Colonic mucosa (tissue), 4 donors: ENCODE data around the gene ABL1. TPM values are rescaled to one million over a fixed set of nuclear protein-coding genes. Genes with fewer than 3 reads are reported as not detected.
A peak's percentile ranks its signal among the peaks of the same experiment; 100 is the strongest.

Source experiments
- DNase-seq: peaks from one replicate; pipeline ENCODE4 v3.0.0-alpha.2; 2020
- H3K27ac ChIP-seq: fragments of 200-600 bp; one replicate; pipeline ENCODE4 v1.8.0; 2021
- H3K27me3 ChIP-seq: fragments of 200-600 bp; one replicate; pipeline ENCODE4 v1.8.0; 2021
- H3K36me3 ChIP-seq: fragments of 200-600 bp; one replicate; pipeline ENCODE4 v1.8.0; 2021
- H3K4me1 ChIP-seq: fragments of 200-600 bp; one replicate; pipeline ENCODE4 v1.8.0; 2021; ENCODE audit warnings: mild to moderate bottlenecking
- H3K4me3 ChIP-seq: fragments of 200-600 bp; one replicate; pipeline ENCODE4 v1.8.0; 2021
- H3K9ac ChIP-seq, 2 donors: one replicate each; pipeline ENCODE4 v1.7.0; 2013; ENCODE audit warnings: control low read depth in 2 of 2, low read depth in 2 of 2, low read length in 2 of 2
- H3K9me3 ChIP-seq: fragments of 200-600 bp; one replicate; pipeline ENCODE4 v1.8.0; 2021
- intact Hi-C: fragments of 100-400 bp; cut with DNase I; formaldehyde crosslinking; loops from one replicate; pipeline ENCODE4 v1.14.1; 2022
- total RNA-seq, 2 donors: library from RNA; stranded (reverse); fragmentation: NEBNext Ultra II Directional in 1 of 2; extraction: Animal tissue kit (Norgen Biotek cat#: 25700) in 1 of 2; gene quantifications; one replicate each; pipeline ENCODE4 v1.2.1, GENCODE V29; 2021
- TF ChIP-seq, protein P1 (sequence below): fragments of 200-600 bp; IDR thresholded peaks from one replicate; pipeline ENCODE4 v1.8.0; 2022; ENCODE audit warnings: antibody characterized with exemption, mild to moderate bottlenecking
- donor health status: healthy.
- donor health status: DM: no; HTN: no; CAD: no.
- donor health status: DM: no; HTN: no; CAD: no.

Gene ABL1
- total RNA-seq, 2 donors from 2014 or later: 86.0 to 97.9 TPM

DNA sequence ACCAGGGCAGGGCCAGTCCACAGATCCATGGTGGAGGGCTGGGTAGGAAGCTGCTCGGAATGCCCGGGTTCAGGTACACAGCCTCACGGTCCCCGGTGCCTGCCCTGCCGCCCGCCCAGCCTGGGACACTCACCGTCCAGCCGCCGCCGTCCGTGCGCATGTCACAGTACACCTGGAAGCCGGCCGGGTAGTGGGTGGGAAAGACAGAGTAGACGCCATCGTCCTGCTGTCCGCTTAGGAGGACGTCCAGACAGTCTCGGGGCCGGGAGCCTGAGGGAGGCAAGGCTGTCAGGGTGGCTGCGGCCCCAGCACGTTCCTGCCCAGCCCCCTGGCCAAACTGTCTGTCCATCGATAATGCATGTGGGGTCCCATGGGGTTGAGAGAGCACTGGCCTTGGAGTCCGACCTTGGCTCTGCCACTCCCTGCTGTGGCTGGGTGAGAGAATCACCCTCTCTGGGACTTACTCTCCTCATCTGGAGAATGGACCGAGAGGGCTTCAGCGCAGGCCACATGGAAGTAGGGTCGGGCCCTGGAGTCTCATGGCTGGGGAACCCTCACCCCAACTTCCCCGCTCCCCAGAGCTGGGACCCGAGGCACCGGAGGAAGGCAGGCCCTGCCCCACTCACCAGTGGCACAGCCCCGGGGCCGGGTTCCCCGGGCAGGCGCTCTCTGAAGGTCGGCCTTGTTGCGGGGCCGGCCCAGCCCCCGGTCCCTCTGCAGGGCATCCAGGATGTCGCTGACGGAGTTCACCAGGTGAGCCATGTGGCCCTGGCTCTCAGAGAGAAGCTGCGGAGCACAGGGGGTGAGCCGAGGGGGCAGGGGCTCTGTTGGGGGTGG is 88.8 kb downstream of the ABL1 start:
- Histone ChIP-seq H3K4me1 (no peaks in the 10 kb centered on the region), H3K27me3 (no peaks in the 10 kb centered on the region), H3K4me3 (no peak overlapping the region), H3K9ac (no peak overlapping the region), H3K27ac (no peak overlapping the region), H3K9me3 (no peaks in the 10 kb centered on the region), H3K36me3 (no peaks in the 10 kb centered on the region)
- DNase-seq: no peak
- intact Hi-C loops: no loop called here
- TF ChIP-seq, protein P1, sequence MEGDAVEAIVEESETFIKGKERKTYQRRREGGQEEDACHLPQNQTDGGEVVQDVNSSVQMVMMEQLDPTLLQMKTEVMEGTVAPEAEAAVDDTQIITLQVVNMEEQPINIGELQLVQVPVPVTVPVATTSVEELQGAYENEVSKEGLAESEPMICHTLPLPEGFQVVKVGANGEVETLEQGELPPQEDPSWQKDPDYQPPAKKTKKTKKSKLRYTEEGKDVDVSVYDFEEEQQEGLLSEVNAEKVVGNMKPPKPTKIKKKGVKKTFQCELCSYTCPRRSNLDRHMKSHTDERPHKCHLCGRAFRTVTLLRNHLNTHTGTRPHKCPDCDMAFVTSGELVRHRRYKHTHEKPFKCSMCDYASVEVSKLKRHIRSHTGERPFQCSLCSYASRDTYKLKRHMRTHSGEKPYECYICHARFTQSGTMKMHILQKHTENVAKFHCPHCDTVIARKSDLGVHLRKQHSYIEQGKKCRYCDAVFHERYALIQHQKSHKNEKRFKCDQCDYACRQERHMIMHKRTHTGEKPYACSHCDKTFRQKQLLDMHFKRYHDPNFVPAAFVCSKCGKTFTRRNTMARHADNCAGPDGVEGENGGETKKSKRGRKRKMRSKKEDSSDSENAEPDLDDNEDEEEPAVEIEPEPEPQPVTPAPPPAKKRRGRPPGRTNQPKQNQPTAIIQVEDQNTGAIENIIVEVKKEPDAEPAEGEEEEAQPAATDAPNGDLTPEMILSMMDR: no peak

DNA sequence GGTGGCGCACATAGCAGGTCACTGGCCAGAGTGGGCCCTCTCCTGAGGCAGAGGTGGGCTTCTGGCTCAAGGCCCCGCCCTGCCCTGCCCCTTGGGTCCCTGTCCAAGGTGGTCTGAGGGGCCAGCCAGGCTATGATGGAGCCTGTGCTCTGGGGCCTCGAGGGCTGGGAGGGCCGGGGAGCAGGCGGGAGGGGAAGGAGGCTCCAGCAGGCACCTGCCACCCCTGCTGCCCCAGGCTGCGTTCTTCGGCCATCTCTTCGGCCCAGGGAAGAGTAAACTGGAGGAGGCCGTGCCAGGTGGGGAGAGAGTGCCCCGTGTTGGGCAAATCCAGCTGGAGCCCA is 89.4 kb downstream of the ABL1 start:
- TF ChIP-seq, protein P1: no peak
- no peak overlapping the region for H3K27ac ChIP-seq
- H3K9me3 ChIP-seq: no peaks in the 10 kb centered on the region
- H3K4me1 ChIP-seq: no peaks in the 10 kb centered on the region
- no peak overlapping the region for H3K4me3 ChIP-seq
- no peaks in the 10 kb centered on the region for H3K27me3 ChIP-seq
- DNase-seq: no peak
- intact Hi-C loops: no loop called here
- no peak overlapping the region for H3K9ac ChIP-seq
- H3K36me3 ChIP-seq: no peaks in the 10 kb centered on the region

DNA sequence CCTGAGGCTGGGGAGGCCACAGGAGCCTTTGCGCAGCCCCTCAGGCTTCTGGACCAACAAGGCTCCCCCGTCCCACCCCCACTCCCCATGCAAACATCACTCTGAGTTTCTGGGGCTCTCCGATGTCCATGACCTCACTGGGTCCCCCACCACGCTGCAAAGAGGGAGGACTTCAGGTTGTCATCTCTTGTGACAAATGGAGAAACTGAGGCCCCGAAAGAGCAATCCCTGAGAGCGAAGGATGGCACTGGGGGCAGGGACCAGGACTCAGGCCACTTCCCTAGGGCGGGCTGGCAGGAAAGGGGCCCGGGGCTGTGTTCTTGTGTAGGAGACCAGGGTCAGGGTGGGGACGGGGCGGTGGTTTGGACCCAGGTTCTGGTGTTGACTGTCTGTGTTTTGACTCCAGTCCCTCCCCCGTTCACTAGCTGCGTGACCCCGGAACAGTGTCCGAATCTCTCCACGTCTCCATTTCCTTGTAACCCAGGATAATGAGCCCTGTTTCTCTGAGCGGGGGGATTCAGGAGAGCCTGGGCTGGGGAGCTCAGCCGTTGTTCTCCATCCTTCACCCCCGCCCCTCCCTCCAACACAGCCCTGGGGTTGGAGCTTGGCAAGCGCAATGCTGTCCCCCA is 90.1 kb downstream of the ABL1 start:
- Histone ChIP-seq H3K9ac (no peak overlapping the region), H3K27me3 (no peaks in the 10 kb centered on the region), H3K27ac (no peak overlapping the region), H3K4me1 (no peaks in the 10 kb centered on the region), H3K36me3 (no peaks in the 10 kb centered on the region), H3K4me3 (no peak overlapping the region), H3K9me3 (no peaks in the 10 kb centered on the region)
- no peak for DNase-seq
- TF ChIP-seq, protein P1: no peak
- intact Hi-C loops: no loop called here

DNA sequence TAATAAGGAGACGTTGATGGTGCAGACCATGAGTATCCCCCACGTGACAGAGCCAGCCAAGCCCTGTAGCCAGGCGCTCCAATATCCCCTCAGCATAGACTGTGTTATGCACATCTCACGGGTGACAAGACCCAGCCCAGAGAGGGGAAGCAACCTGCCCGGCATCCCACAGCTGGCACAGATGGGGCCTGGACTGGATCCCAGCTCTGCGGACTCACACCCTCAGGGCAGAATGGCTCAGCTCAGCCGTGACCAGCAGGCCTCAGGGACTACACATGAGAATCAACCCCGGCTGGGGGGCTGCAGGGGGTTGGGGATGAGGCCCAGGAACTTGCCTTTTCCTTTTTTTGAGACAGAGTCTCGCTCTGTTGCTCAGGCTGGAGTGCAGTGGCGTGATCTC is 92.3 kb downstream of the ABL1 start:
- Histone ChIP-seq H3K4me3 (no peak overlapping the region), H3K4me1 (no peaks in the 10 kb centered on the region), H3K27ac (no peak overlapping the region), H3K27me3 (no peaks in the 10 kb centered on the region), H3K9me3 (no peaks in the 10 kb centered on the region), H3K36me3 (no peaks in the 10 kb centered on the region), H3K9ac (no peak overlapping the region)
- TF ChIP-seq, protein P1: no peak
- DNase-seq: no peak
- intact Hi-C loops: no loop called here

DNA sequence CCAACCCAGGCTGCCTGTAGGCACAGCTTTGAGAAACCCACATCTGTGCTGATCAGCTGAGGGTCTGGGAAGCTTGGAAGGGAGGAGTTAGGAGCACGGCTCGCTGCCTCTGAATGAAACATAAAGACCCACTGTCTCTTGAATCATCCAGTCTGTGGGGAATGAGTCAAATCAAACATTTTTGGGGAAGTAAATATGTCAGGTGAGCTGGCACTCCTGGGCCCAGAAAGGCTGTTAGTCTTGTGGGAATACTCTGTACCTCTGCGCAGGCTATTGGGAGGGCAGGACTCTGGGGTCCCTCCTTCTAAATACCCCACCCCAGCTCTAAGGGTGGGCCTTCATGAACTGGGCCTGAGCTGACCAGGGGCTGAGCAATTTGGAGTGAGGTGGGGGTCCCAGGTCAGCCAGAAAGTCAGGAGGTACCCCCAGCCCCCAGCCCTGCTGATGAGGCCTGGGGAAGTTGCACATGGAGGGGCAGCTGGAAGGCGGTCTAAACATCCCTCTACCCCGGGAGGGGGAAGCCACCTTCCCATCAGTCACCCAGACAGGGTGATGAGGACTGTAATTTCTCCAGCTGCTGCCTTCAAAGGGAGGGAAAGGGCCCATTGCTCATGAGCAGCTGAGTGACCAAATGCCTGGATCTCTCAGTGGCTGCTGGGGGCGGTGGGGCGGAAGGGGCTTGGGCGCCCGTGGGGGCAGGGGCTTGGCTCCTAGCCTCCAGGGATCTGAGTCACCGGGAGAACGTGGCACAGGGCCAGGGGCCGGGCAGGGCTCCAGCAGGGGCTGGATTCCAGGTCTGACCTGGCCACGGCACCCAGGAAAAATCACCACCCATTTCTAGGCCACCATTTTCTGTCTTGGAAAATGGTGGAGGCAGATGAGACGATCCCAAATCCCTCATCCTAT is 93.2 kb downstream of the ABL1 start:
- Histone ChIP-seq H3K27me3 (no peaks in the 10 kb centered on the region), H3K27ac (no peak overlapping the region)
- TF ChIP-seq, protein P1: no peak

More for the DNA sequence above, 93.2 kb downstream of the ABL1 start:
- no peaks in the 10 kb centered on the region for H3K36me3 ChIP-seq
- no peaks in the 10 kb centered on the region for H3K4me1 ChIP-seq
- H3K4me3 ChIP-seq: no peak overlapping the region
- H3K9me3 ChIP-seq: no peaks in the 10 kb centered on the region
- intact Hi-C loops: no loop called here
- H3K9ac ChIP-seq: no peak overlapping the region
- peak; percentile 79 for DNase-seq
